ENCODE results near the gene PPP2R2B.

Gene PPP2R2B

DNA sequence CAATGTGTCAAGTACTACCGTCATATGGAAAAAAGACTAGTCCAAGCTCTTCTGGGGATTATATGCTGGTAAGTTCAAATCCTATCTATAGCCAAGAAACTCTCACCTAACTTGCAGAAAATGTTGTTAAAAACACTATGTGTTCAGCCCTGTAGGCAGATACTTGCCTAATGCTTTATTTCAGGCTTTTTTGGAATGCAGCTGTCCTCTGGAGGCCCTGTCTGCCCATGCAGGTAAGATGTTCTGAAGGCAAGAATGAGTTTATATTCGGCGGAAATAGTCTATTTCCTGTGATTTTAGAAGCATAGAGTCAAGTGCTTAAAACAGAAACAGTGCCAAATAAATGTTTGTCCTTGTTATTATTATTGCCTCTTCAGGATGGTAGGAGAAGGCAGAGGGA is 34.3 kb upstream of the PPP2R2B start:
- in situ Hi-C loops (cut with HindIII; ENCODE audit: low pct_ligation_motif_present, low sequenced_read_pairs): no loop called here
- H3K4me3 ChIP-seq (ENCODE audit: low read depth, low read length): no peak overlapping the region

DNA sequence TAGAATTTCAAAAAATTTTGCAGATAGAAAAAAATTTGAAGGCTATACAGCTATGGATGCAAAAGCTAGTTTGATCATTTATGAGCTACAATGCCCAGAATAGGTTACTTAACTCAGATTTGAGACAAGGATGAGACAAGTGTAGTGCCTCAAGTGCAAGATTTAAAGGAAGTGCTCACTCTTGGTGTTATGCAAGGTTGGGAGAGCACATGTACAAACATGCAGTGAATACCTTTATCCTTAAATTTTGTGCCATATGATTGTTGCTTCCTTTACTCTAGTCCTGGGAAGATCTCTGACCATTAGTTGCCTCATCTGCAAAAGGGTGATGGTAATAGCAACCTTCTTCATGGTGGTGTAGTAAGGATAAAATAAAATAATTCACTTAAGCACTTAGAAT is 31.7 kb upstream of the PPP2R2B start:
- in situ Hi-C loops (cut with HindIII; ENCODE audit: low pct_ligation_motif_present, low sequenced_read_pairs): no loop called here
- TF ChIP-seq, protein P1, sequence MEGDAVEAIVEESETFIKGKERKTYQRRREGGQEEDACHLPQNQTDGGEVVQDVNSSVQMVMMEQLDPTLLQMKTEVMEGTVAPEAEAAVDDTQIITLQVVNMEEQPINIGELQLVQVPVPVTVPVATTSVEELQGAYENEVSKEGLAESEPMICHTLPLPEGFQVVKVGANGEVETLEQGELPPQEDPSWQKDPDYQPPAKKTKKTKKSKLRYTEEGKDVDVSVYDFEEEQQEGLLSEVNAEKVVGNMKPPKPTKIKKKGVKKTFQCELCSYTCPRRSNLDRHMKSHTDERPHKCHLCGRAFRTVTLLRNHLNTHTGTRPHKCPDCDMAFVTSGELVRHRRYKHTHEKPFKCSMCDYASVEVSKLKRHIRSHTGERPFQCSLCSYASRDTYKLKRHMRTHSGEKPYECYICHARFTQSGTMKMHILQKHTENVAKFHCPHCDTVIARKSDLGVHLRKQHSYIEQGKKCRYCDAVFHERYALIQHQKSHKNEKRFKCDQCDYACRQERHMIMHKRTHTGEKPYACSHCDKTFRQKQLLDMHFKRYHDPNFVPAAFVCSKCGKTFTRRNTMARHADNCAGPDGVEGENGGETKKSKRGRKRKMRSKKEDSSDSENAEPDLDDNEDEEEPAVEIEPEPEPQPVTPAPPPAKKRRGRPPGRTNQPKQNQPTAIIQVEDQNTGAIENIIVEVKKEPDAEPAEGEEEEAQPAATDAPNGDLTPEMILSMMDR (IDR thresholded peaks at IDR 0.05; ENCODE audit: low read depth, low read length, missing control alignments): no peak
- Histone ChIP-seq H3K4me3 (ENCODE audit: low read depth, low read length) (no peak overlapping the region), H3K27ac (no peak overlapping the region), H3K36me3 (replicated peaks) (no peaks in the 10 kb centered on the region), H3K27me3 (replicated peaks) (no peaks in the 10 kb centered on the region)
- no peak for DNase-seq

More for the DNA sequence above, 34.3 kb upstream of the PPP2R2B start:
- Histone ChIP-seq H3K27ac (no peak overlapping the region), H3K36me3 (replicated peaks) (no peaks in the 10 kb centered on the region), H3K27me3 (replicated peaks) (no peaks in the 10 kb centered on the region)
- no peak for DNase-seq
- TF ChIP-seq, protein P1 (IDR thresholded peaks at IDR 0.05; ENCODE audit: low read depth, low read length, missing control alignments): no peak

GRCh38 chr5:146909255-146910068 is 30.9 kb upstream of the PPP2R2B start:
- Histone ChIP-seq H3K36me3 (replicated peaks) (no peaks in the 10 kb centered on the region), H3K27ac (no peak overlapping the region), H3K27me3 (replicated peaks) (no peaks in the 10 kb centered on the region), H3K4me3 (ENCODE audit: low read depth, low read length) (no peak overlapping the region)
- no peak for DNase-seq
- TF ChIP-seq, protein P1 (IDR thresholded peaks at IDR 0.05; ENCODE audit: low read depth, low read length, missing control alignments): no peak
- in situ Hi-C loops (cut with HindIII; ENCODE audit: low pct_ligation_motif_present, low sequenced_read_pairs): no loop called here

DNA sequence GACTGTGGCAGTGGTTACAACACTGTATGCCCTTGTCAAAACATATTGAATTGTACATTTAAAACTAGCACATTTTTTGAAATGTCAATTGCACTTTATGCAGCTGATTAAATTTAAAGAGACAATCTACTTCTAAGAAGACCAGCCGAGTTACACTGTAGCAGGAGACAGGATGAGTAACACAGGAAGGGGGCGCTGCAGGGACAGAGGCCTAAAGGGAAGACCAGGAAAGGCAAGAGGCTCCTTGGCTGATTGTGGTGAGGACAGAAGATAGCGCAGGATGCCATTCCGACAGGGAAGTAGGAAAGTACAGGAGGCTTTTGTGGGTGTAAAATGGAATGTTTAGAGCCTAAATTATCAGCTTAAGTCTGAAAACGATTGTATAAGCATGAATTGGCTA is 28.2 kb upstream of the PPP2R2B start:
- in situ Hi-C loops (cut with HindIII; ENCODE audit: low pct_ligation_motif_present, low sequenced_read_pairs): no loop called here
- TF ChIP-seq, protein P1 (IDR thresholded peaks at IDR 0.05; ENCODE audit: low read depth, low read length, missing control alignments): peak; percentile 45

GRCh38 chr5:146904890-146905289 is 26.3 kb upstream of the PPP2R2B start:
- no peaks in the 10 kb centered on the region for H3K27me3 ChIP-seq (replicated peaks)
- no peaks in the 10 kb centered on the region for H3K36me3 ChIP-seq (replicated peaks)
- no peak overlapping the region for H3K4me3 ChIP-seq (ENCODE audit: low read depth, low read length)
- no peak for DNase-seq
- TF ChIP-seq, protein P1 (IDR thresholded peaks at IDR 0.05; ENCODE audit: low read depth, low read length, missing control alignments): no peak
- in situ Hi-C loops (cut with HindIII; ENCODE audit: low pct_ligation_motif_present, low sequenced_read_pairs): no loop called here
- H3K27ac ChIP-seq: no peak overlapping the region

More for the DNA sequence above, 28.2 kb upstream of the PPP2R2B start:
- Histone ChIP-seq H3K27ac (no peak overlapping the region), H3K4me3 (ENCODE audit: low read depth, low read length) (no peak overlapping the region), H3K36me3 (replicated peaks) (no peaks in the 10 kb centered on the region), H3K27me3 (replicated peaks) (no peaks in the 10 kb centered on the region)
- DNase-seq: no peak
